Measurements from ENCODE around the gene PRRC2C.

- no peak for TF ChIP-seq CTCF (IDR thresholded peaks at IDR 0.05 in 8 of 11, conservative IDR thresholded peaks at IDR 0.05 in 3 of 11)
- no peak for TF ChIP-seq POLR2A (IDR thresholded peaks at IDR 0.05)
- no peak for TF ChIP-seq POLR2AphosphoS5 (IDR thresholded peaks at IDR 0.05)
Observed at GRCh38 chr1:171590022-171590421, 104.7 kb downstream of the PRRC2C start.
